ENCODE measurements around the gene C3orf70. TPM values are rescaled to one million over a fixed set of nuclear protein-coding genes. Genes with fewer than 3 reads are reported as not detected.

C3orf70 gene
- total and polyA plus RNA-seq, 10 donors, result 0.41 to 9.9 (median 5.7) TPM

GRCh38 chr3:185063431-185063830 lies 89.4 kb downstream of the C3orf70 start:
- Histone ChIP-seq H3K27me3 (replicated peaks in 1 of 7) (no peaks in the 10 kb centered on the region), H3K36me3 (no peaks in the 10 kb centered on the region), H3K4me3 (no peak overlapping the region), H3K27ac (no peak overlapping the region), H3K9me3 (peaks cover 0 to 32% (median 20%) of the 10 kb centered on the region in 8 donors), H3K4me1 (peaks cover 0 to 11% (median 0%) of the 10 kb centered on the region in 6 donors)
- intact Hi-C loops (cut with DNase I; ENCODE audit: low total_unique reads), result no loop called here
- TF ChIP-seq POLR2A (IDR thresholded peaks at IDR 0.05) (no peak), CTCF (IDR thresholded peaks at IDR 0.05 in 8 of 11, conservative IDR thresholded peaks at IDR 0.05 in 3 of 11) (no peak), POLR2AphosphoS5 (IDR thresholded peaks at IDR 0.05) (no peak)
- 72 to 92% (median 89%) methylated on average over 3 of the region's 3 CpGs for whole genome bisulfite sequencing, 5 donors
- DNase-seq, result no peak

GRCh38 chr3:185062191-185062590 lies 90.7 kb downstream of the C3orf70 start:
- intact Hi-C loops (cut with DNase I; ENCODE audit: low total_unique reads), result no loop called here
- no peak overlapping the region for H3K4me3 ChIP-seq
- peaks cover 0 to 11% (median 0%) of the 10 kb centered on the region in 6 donors for H3K4me1 ChIP-seq
- H3K27me3 ChIP-seq (replicated peaks in 1 of 7), result no peaks in the 10 kb centered on the region
- no peaks in the 10 kb centered on the region for H3K36me3 ChIP-seq
- no peak for DNase-seq
- no peak for TF ChIP-seq CTCF (IDR thresholded peaks at IDR 0.05 in 8 of 11, conservative IDR thresholded peaks at IDR 0.05 in 3 of 11)
- TF ChIP-seq POLR2AphosphoS5 (IDR thresholded peaks at IDR 0.05), result no peak
- H3K27ac ChIP-seq, result no peak overlapping the region
- peaks cover 0 to 44% (median 32%) of the 10 kb centered on the region in 8 donors for H3K9me3 ChIP-seq

GRCh38 chr3:185060655-185061054 lies 92.2 kb downstream of the C3orf70 start:
- H3K36me3 ChIP-seq, result peaks cover 0 to 8% (median 0%) of the 10 kb centered on the region in 6 donors
- 77 to 96% (median 94%) methylated on average over 2 of the region's 2 CpGs for WGBS, 5 donors
- no peak for DNase-seq
- H3K9me3 ChIP-seq, result peaks cover 0 to 59% (median 47%) of the 10 kb centered on the region in 8 donors
- intact Hi-C loops (cut with DNase I; ENCODE audit: low total_unique reads), result no loop called here
- H3K27ac ChIP-seq, result peak overlapping the region in 2 of 8 donors; percentile 58 to 62
- H3K4me1 ChIP-seq, result peaks cover 0 to 11% (median 0%) of the 10 kb centered on the region in 6 donors
- H3K4me3 ChIP-seq, result no peak overlapping the region
- no peaks in the 10 kb centered on the region for H3K27me3 ChIP-seq (replicated peaks in 1 of 7)
- TF ChIP-seq CTCF (IDR thresholded peaks at IDR 0.05 in 8 of 11, conservative IDR thresholded peaks at IDR 0.05 in 3 of 11) (no peak), POLR2A (IDR thresholded peaks at IDR 0.05) (no peak), POLR2AphosphoS5 (IDR thresholded peaks at IDR 0.05) (no peak)

- Histone ChIP-seq H3K36me3 (peaks cover 0 to 17% (median 0%) of the 10 kb centered on the region in 6 donors), H3K9me3 (peaks cover 0 to 66% (median 50%) of the 10 kb centered on the region in 8 donors), H3K4me3 (no peak overlapping the region), H3K27ac (peak overlapping the region in 2 of 8 donors; percentile 58 to 62), H3K4me1 (peaks cover 0 to 11% (median 0%) of the 10 kb centered on the region in 6 donors), H3K27me3 (replicated peaks in 1 of 7) (no peaks in the 10 kb centered on the region)
- TF ChIP-seq CTCF (IDR thresholded peaks at IDR 0.05 in 8 of 11, conservative IDR thresholded peaks at IDR 0.05 in 3 of 11) (no peak), POLR2AphosphoS5 (IDR thresholded peaks at IDR 0.05) (no peak), POLR2A (IDR thresholded peaks at IDR 0.05) (no peak)
- WGBS, 5 donors, result 18 to 39% (median 26%) methylated on average over 2 of the region's 2 CpGs
- DNase-seq, result no peak
- intact Hi-C loops (cut with DNase I; ENCODE audit: low total_unique reads), result no loop called here
Observed at GRCh38 chr3:185059766-185060165, 93.1 kb downstream of the C3orf70 start.

Measured in spleen (tissue), 11 donors.